GM23338 (cell line): ENCODE data around the gene EDEM1. TPM values are rescaled to one million over a fixed set of nuclear protein-coding genes. Genes with fewer than 3 reads are reported as not detected.

Experiments
- ATAC-seq: fragments of 200-7000 bp; cut with Tn5 transposase; 3 replicates; pipeline ENCODE4 v1.9.1; 2020
- DNase-seq: peaks from one replicate; pipeline ENCODE4 v3.0.0-alpha.2; 2015; ENCODE audit warnings: low spot score
- H2AFZ ChIP-seq: fragments of 200-600 bp; sonication (generic); 2 replicates; pipeline ENCODE4 v1.8.0; 2016; ENCODE audit warnings: antibody characterized with exemption, mild to moderate bottlenecking, moderate library complexity
- H3F3A ChIP-seq: fragments of 200-600 bp; sonication (generic); replicated peaks from 2 replicates; pipeline ENCODE4 v1.8.0; 2017; ENCODE audit warnings: antibody characterized with exemption, mixed run types, low read depth
- H3K27ac ChIP-seq: fragments of 200-600 bp; sonication (generic); 2 replicates; pipeline ENCODE4 v1.6.1; 2016; ENCODE audit warnings: low read depth
- H3K27me3 ChIP-seq: fragments of 200-600 bp; sonication (generic); 2 replicates; pipeline ENCODE4 v1.8.0; 2016; ENCODE audit warnings: mild to moderate bottlenecking, mixed run types, moderate library complexity; ENCODE audit not compliant: insufficient read depth
- H3K36me3 ChIP-seq: fragments of 200-600 bp; sonication (generic); 2 replicates; pipeline ENCODE4 v1.8.0; 2016; ENCODE audit warnings: mild to moderate bottlenecking; ENCODE audit not compliant: insufficient read depth
- H3K4me1 ChIP-seq: fragments of 200-600 bp; sonication (generic); 2 replicates; pipeline ENCODE4 v1.8.0; 2016; ENCODE audit warnings: mild to moderate bottlenecking, moderate library complexity; ENCODE audit not compliant: insufficient read depth
- H3K4me2 ChIP-seq: fragments of 200-600 bp; sonication (generic); 2 replicates; pipeline ENCODE4 v1.7.1; 2017; ENCODE audit warnings: mixed run types
- H3K4me3 ChIP-seq: fragments of 200-600 bp; sonication (generic); 2 replicates; pipeline ENCODE4 v1.6.1; 2016; ENCODE audit warnings: mixed run types
- H3K79me2 ChIP-seq: fragments of 200-600 bp; sonication (generic); replicated peaks from 2 replicates; pipeline ENCODE4 v1.8.0; 2017; ENCODE audit warnings: mild to moderate bottlenecking; ENCODE audit not compliant: insufficient read depth
- H3K9me2 ChIP-seq: fragments of 200-600 bp; sonication (generic); 2 replicates; pipeline ENCODE4 v1.8.0; 2017; ENCODE audit not compliant: insufficient read depth
- H4K20me1 ChIP-seq: fragments of 200-600 bp; sonication (generic); replicated peaks from 2 replicates; pipeline ENCODE4 v1.8.0; 2017; ENCODE audit warnings: mild to moderate bottlenecking; ENCODE audit not compliant: insufficient read depth
- H3K27ac Mint-ChIP-seq: 2 replicates; pipeline ENCODE4 v1.8.0; 2020; ENCODE audit warnings: inconsistent platforms, mild to moderate bottlenecking, moderate library complexity, mixed read lengths
- H3K27me3 Mint-ChIP-seq: 3 replicates; pipeline ENCODE4 v1.8.0; 2022; ENCODE audit warnings: low read depth, mild to moderate bottlenecking, moderate library complexity, mixed read lengths, inconsistent platforms; ENCODE audit not compliant: insufficient read depth, poor library complexity
- H3K36me3 Mint-ChIP-seq: 3 replicates; pipeline ENCODE4 v1.8.0; 2021; ENCODE audit warnings: low read depth, mild to moderate bottlenecking, inconsistent platforms, moderate library complexity, mixed read lengths
- H3K4me1 Mint-ChIP-seq: 3 replicates; pipeline ENCODE4 v1.8.0; 2020; ENCODE audit warnings: mild to moderate bottlenecking, inconsistent platforms, mixed read lengths
- H3K4me3 Mint-ChIP-seq: 3 replicates; pipeline ENCODE4 v1.8.0; 2021; ENCODE audit warnings: moderate library complexity, mild to moderate bottlenecking, inconsistent platforms, mixed read lengths
- H3K9me3 Mint-ChIP-seq: 3 replicates; pipeline ENCODE4 v1.8.0; 2020; ENCODE audit warnings: moderate library complexity, mild to moderate bottlenecking, inconsistent platforms, mixed read lengths
- CREB1 ChIP-seq: fragments of 250-450 bp; sonication (Bioruptor Pico); IDR thresholded peaks from 2 replicates; pipeline ENCODE4 v1.5.0; 2020; ENCODE audit warnings: low read depth, mild to moderate bottlenecking, moderate library complexity
- CTCF ChIP-seq, 2 experiments: fragments of 200-600 bp in 1 of 2; sonication (generic) in 1 of 2; conservative IDR thresholded peaks; 2 replicates each; pipeline versions ENCODE4 v1.5.1 to v1.6.1; 2016 to 2017; ENCODE audit warnings: antibody characterized with exemption in 2 of 2, low read depth in 2 of 2, mild to moderate bottlenecking in 2 of 2, moderate library complexity in 1 of 2
- ETS1 ChIP-seq: IDR thresholded peaks from 2 replicates; pipeline ENCODE4 v1.6.1; 2016; ENCODE audit warnings: antibody characterized with exemption
- EZH2 ChIP-seq: fragments of 200-600 bp; sonication (generic); IDR thresholded peaks from one replicate; pipeline ENCODE4 v1.8.0; 2017; ENCODE audit warnings: antibody characterized with exemption, mild to moderate bottlenecking, low read depth; ENCODE audit not compliant: unreplicated experiment
- EZH2phosphoT487 ChIP-seq: fragments of 200-600 bp; sonication (generic); IDR thresholded peaks from one replicate; pipeline ENCODE4 v1.8.1; 2018; ENCODE audit warnings: antibody characterized with exemption; ENCODE audit not compliant: unreplicated experiment
- JUNB ChIP-seq: IDR thresholded peaks from one replicate; pipeline ENCODE4 v1.6.1; 2016; ENCODE audit warnings: antibody characterized with exemption; ENCODE audit not compliant: unreplicated experiment
- NANOG ChIP-seq: IDR thresholded peaks from 2 replicates; pipeline ENCODE4 v1.6.1; 2016; ENCODE audit warnings: antibody characterized with exemption, borderline replicate concordance
- POLR2AphosphoS5 ChIP-seq: IDR thresholded peaks from 2 replicates; pipeline ENCODE4 v1.6.1; 2016; ENCODE audit warnings: antibody characterized with exemption, low read depth
- REST ChIP-seq: IDR thresholded peaks from one replicate; pipeline ENCODE4 v1.6.1; 2018; ENCODE audit warnings: antibody characterized with exemption; ENCODE audit not compliant: unreplicated experiment
- STAT1 ChIP-seq: IDR thresholded peaks from one replicate; pipeline ENCODE4 v1.6.1; 2016; ENCODE audit warnings: antibody characterized with exemption; ENCODE audit not compliant: unreplicated experiment
- ZNF114 ChIP-seq: fragments of 250-450 bp; sonication (Bioruptor Pico); IDR thresholded peaks from 2 replicates; pipeline ENCODE4 v1.5.0; 2020; ENCODE audit warnings: mild to moderate bottlenecking, moderate library complexity
- ZNF331 ChIP-seq: fragments of 250-450 bp; sonication (Bioruptor Pico); IDR thresholded peaks from 2 replicates; pipeline ENCODE4 v1.5.0; 2020; ENCODE audit warnings: low read depth, mild to moderate bottlenecking, moderate library complexity
- ZNF462 ChIP-seq: fragments of 250-450 bp; sonication (Bioruptor Pico); IDR thresholded peaks from 2 replicates; pipeline ENCODE4 v1.5.0; 2020; ENCODE audit warnings: mild to moderate bottlenecking, moderate library complexity
- polyA plus RNA-seq: library from polyadenylated mRNA; unstranded; fragments of >200 nt; fragmentation: Nextera tagmentation; extraction: Ambion mirVana; gene quantifications from 2 replicates; pipeline ENCODE4 v1.2.1, GENCODE V29; 2016
- total RNA-seq: library from RNA; depleted of rRNA; stranded (reverse); fragments of >200 nt; shearing (Covaris generic); gene quantifications from 2 replicates; pipeline ENCODE4 v1.2.3, GENCODE V29; 2014

EDEM1 gene
- total and polyA plus RNA-seq, 2 experiments from 2014 or later: 2.2 to 36.7 TPM

- Mint-ChIP-seq H3K9me3 (peaks cover 71% of the 10 kb centered on the region), H3K4me1 (no peaks in the 10 kb centered on the region), H3K36me3 (no peaks in the 10 kb centered on the region; the same call in 2 of the 3 replicates), H3K27ac (no peak overlapping the region), H3K27me3 (peaks cover 6% of the 10 kb centered on the region), H3K4me3 (no peak overlapping the region)
- Histone ChIP-seq H3K4me3 (no peak overlapping the region), H3K79me2 (no peaks in the 10 kb centered on the region), H3F3A (no peaks in the 10 kb centered on the region), H3K9me2 (no peaks in the 10 kb centered on the region), H3K27ac (no peak overlapping the region), H3K27me3 (no peaks in the 10 kb centered on the region), H3K36me3 (no peaks in the 10 kb centered on the region; the same call in 1 of the 2 replicates), H3K4me1 (no peaks in the 10 kb centered on the region), H4K20me1 (no peaks in the 10 kb centered on the region), H2AFZ (no peak overlapping the region), H3K4me2 (no peak overlapping the region)
- TF ChIP-seq NANOG (no peak), ZNF462 (CRISPR knock-in tag) (no peak), EZH2phosphoT487 (no peak), ETS1 (no peak), POLR2AphosphoS5 (no peak), JUNB (no peak), ZNF114 (no peak), REST (no peak), CTCF (conservative IDR thresholded peaks at IDR 0.05; ENCODE audit: low read depth in 2 of 2) (no peak), ZNF331 (CRISPR knock-in tag) (no peak), CREB1 (CRISPR knock-in tag) (no peak), EZH2 (no peak), STAT1 (no peak)
- ATAC-seq: no peak
- no peak for DNase-seq
Measured at GRCh38 chr3:5260992-5261501, 73.5 kb downstream of the EDEM1 start.
